CD4-positive, alpha-beta T cell (primary cell): Measurements from ENCODE around the gene EPS15. TPM values are rescaled to one million over a fixed set of nuclear protein-coding genes. Genes with fewer than 3 reads are reported as not detected.
"Not testable (repeated sequence)": the region's sequence is repeated elsewhere in the genome, so short reads cannot be mapped to it uniquely, and the experiment has no call there.

Experiments used
- ATAC-seq: fragments of 200-7000 bp; cut with Tn5 transposase; one replicate; pipeline ENCODE4 v1.10.0; 2022; ENCODE audit warnings: mild to moderate bottlenecking; ENCODE audit not compliant: poor library complexity
- CTCF ChIA-PET: fragments of 350-600 bp; sonication (Branson Sonifier 250); formaldehyde crosslinking; loops from one replicate; lab custom pipeline; 2021; ENCODE audit warnings: antibody characterized with exemption, inconsistent platforms; lab: Charles Lee
- POLR2A ChIA-PET: fragments of 350-600 bp; sonication (Branson Sonifier 250); formaldehyde crosslinking; loops from one replicate; lab custom pipeline; 2021; ENCODE audit warnings: antibody characterized with exemption, inconsistent platforms; lab: Charles Lee
- DNase-seq, 14 experiments: peaks; one replicate each; pipeline ENCODE4 v3.0.0-alpha.2; 2013 to 2020; ENCODE audit warnings: mixed read lengths in 2 of 14
- H3K27ac ChIP-seq, 2 donors: one replicate each; pipeline versions ENCODE4 v1.5.1 to v1.7.0; 2013; ENCODE audit warnings: low read length in 2 of 2, low read depth in 1 of 2, mild to moderate bottlenecking in 1 of 2
- H3K27me3 ChIP-seq, 2 experiments: 1 replicate in 1 of 2; 2 replicates in 1 of 2; pipeline versions ENCODE4 v1.6.1 to v1.7.0; 2013; ENCODE audit warnings: low read length in 2 of 2, control low read depth in 1 of 2, mild to moderate bottlenecking in 1 of 2, moderate library complexity in 1 of 2; ENCODE audit not compliant: insufficient read depth in 2 of 2, control insufficient read depth in 1 of 2
- H3K36me3 ChIP-seq: one replicate; pipeline ENCODE4 v1.6.1; 2013; ENCODE audit warnings: low read length, control low read depth; ENCODE audit not compliant: insufficient read depth
- H3K4me1 ChIP-seq: one replicate; pipeline ENCODE4 v1.6.1; 2013; ENCODE audit warnings: low read length, control low read depth; ENCODE audit not compliant: insufficient read depth
- H3K4me3 ChIP-seq: one replicate; pipeline ENCODE4 v1.5.1; 2013; ENCODE audit warnings: mild to moderate bottlenecking, low read length, moderate library complexity
- H3K9me3 ChIP-seq, 2 experiments: 1 replicate in 1 of 2; 2 replicates in 1 of 2; pipeline versions ENCODE4 v1.6.1 to v1.7.0; 2013; ENCODE audit warnings: low read length in 2 of 2, mild to moderate bottlenecking in 2 of 2, control low read depth in 1 of 2, moderate library complexity in 1 of 2; ENCODE audit not compliant: control insufficient read depth in 1 of 2, insufficient read depth in 1 of 2
- H3K27ac Mint-ChIP-seq: one replicate; pipeline ENCODE4 v1.8.0; 2020; ENCODE audit warnings: mixed read lengths
- H3K27me3 Mint-ChIP-seq: one replicate; pipeline ENCODE4 v1.8.0; 2021; ENCODE audit warnings: mixed read lengths
- H3K36me3 Mint-ChIP-seq: one replicate; pipeline ENCODE4 v1.8.0; 2021; ENCODE audit warnings: low read depth, mixed read lengths
- H3K4me1 Mint-ChIP-seq: one replicate; pipeline ENCODE4 v1.8.0; 2021; ENCODE audit warnings: low read depth, mixed read lengths
- H3K4me3 Mint-ChIP-seq: one replicate; pipeline ENCODE4 v1.8.0; 2020; ENCODE audit warnings: mild to moderate bottlenecking, mixed read lengths
- H3K9me3 Mint-ChIP-seq: one replicate; pipeline ENCODE4 v1.8.0; 2020; ENCODE audit warnings: mixed read lengths
- CTCF ChIP-seq: fragments of 200-600 bp; IDR thresholded peaks from one replicate; pipeline ENCODE4 v1.8.0; 2022; ENCODE audit warnings: antibody characterized with exemption, mild to moderate bottlenecking
- intact Hi-C, 2 experiments: fragments of 100-400 bp; cut with DNase I in 1 of 2; cut with micrococcal nuclease in 1 of 2; formaldehyde crosslinking; loops; one replicate each; pipeline versions ENCODE4 v1.15.1 to v1.9.0; 2023 to 2025; cut with DNase I, micrococcal nuclease
- total RNA-seq, 174 experiments: library from RNA in 2 of 174; stranded (reverse) in 2 of 174; gene quantifications; one replicate each; pipeline ENCODE4 v1.2.3 and lab custom pipeline; 2021 to 2026

The EPS15 gene
- total RNA-seq, 2 experiments from 2014 or later: 44.5 to 47.9 TPM

- POLR2A ChIA-PET: interaction anchor here (0.6 kb wide), 2 partner anchors 33 to 171 kb away, joined by 3 read pairs; no protein-coding TSS in a partner anchor
- H3K36me3 Mint-ChIP-seq: peaks cover 33% of the 10 kb centered on the region
- CTCF ChIA-PET: interaction anchor here (0.7 to 1.0 kb wide), 2 partner anchors 15 to 1246 kb away, joined by 3 read pairs; no protein-coding TSS in a partner anchor
- Histone ChIP-seq H3K36me3 (peaks cover 5% of the 10 kb centered on the region), H3K27me3 (no peaks in the 10 kb centered on the region), H3K9me3 (no peaks in the 10 kb centered on the region), H3K4me3 (no peak overlapping the region), H3K4me1 (peaks cover 16% of the 10 kb centered on the region), H3K27ac (no peak overlapping the region)
- intact Hi-C loops: no loop called here
- ATAC-seq (no peak), DNase-seq (no peak)
- H3K4me1 Mint-ChIP-seq: peaks cover 46% of the 10 kb centered on the region
- no peaks in the 10 kb centered on the region for H3K27me3 Mint-ChIP-seq
- H3K4me3 Mint-ChIP-seq: no peak overlapping the region
- H3K27ac Mint-ChIP-seq: peak overlapping the region; percentile 7
- no peaks in the 10 kb centered on the region for H3K9me3 Mint-ChIP-seq
- TF ChIP-seq CTCF: no peak
Measured at GRCh38 chr1:51487628-51488027, 31.4 kb downstream of the EPS15 start.

GRCh38 chr1:51484591-51484990, 34.5 kb downstream of the EPS15 start:
- ChIA-PET CTCF (no interaction called here), POLR2A (no interaction called here)
- H3K4me1 ChIP-seq: peaks cover 7% of the 10 kb centered on the region

GRCh38 chr1:51482881-51483280, 36.2 kb downstream of the EPS15 start:
- no peaks in the 10 kb centered on the region for H3K9me3 Mint-ChIP-seq
- no peaks in the 10 kb centered on the region for H3K27me3 Mint-ChIP-seq
- H3K27ac Mint-ChIP-seq: no peak overlapping the region
- H3K4me3 ChIP-seq: no peak overlapping the region
- H3K4me3 Mint-ChIP-seq: no peak overlapping the region
- H3K27ac ChIP-seq: no peak overlapping the region
- peaks cover 62% of the 10 kb centered on the region for H3K36me3 Mint-ChIP-seq
- ChIA-PET POLR2A (no interaction called here), CTCF (no interaction called here)
- no peaks in the 10 kb centered on the region for H3K9me3 ChIP-seq
- no peak for TF ChIP-seq CTCF
- DNase-seq (no peak), ATAC-seq (no peak)
- peaks cover 3% of the 10 kb centered on the region for H3K4me1 ChIP-seq
- H3K36me3 ChIP-seq: peaks cover 10% of the 10 kb centered on the region
- no peaks in the 10 kb centered on the region for H3K27me3 ChIP-seq
- intact Hi-C loops: no loop called here
- peaks cover 23% of the 10 kb centered on the region for H3K4me1 Mint-ChIP-seq

More at GRCh38 chr1:51484591-51484990, 34.5 kb downstream of the EPS15 start:
- H3K9me3 Mint-ChIP-seq: no peaks in the 10 kb centered on the region
- peaks cover 32% of the 10 kb centered on the region for H3K4me1 Mint-ChIP-seq
- no peak overlapping the region for H3K4me3 ChIP-seq
- no peak overlapping the region for H3K27ac Mint-ChIP-seq
- H3K36me3 Mint-ChIP-seq: peaks cover 56% of the 10 kb centered on the region
- H3K36me3 ChIP-seq: peaks cover 6% of the 10 kb centered on the region
- H3K9me3 ChIP-seq: no peaks in the 10 kb centered on the region
- H3K4me3 Mint-ChIP-seq: no peak overlapping the region
- H3K27me3 Mint-ChIP-seq: no peaks in the 10 kb centered on the region
- intact Hi-C loops: no loop called here
- DNase-seq (no peak), ATAC-seq (no peak)
- no peak overlapping the region for H3K27ac ChIP-seq
- H3K27me3 ChIP-seq: no peaks in the 10 kb centered on the region
- TF ChIP-seq CTCF: no peak

- H3K4me1 ChIP-seq, H3K27ac ChIP-seq, DNase-seq, H3K4me3 Mint-ChIP-seq, H3K9me3 ChIP-seq, intact Hi-C loops, H3K27me3 ChIP-seq, H3K4me3 ChIP-seq, H3K9me3 Mint-ChIP-seq, POLR2A ChIA-PET, ATAC-seq, H3K27me3 Mint-ChIP-seq, H3K27ac Mint-ChIP-seq, CTCF ChIA-PET: not testable (repeated sequence)
- H3K36me3 Mint-ChIP-seq: peaks cover 54% of the 10 kb centered on the region
- H3K36me3 ChIP-seq: peaks cover 37% of the 10 kb centered on the region
- H3K4me1 Mint-ChIP-seq: peaks cover 27% of the 10 kb centered on the region
Measured at GRCh38 chr1:51474832-51475620, 44.0 kb downstream of the EPS15 start.
